ENCODE measurements around the gene PCDHB3.

DNA sequence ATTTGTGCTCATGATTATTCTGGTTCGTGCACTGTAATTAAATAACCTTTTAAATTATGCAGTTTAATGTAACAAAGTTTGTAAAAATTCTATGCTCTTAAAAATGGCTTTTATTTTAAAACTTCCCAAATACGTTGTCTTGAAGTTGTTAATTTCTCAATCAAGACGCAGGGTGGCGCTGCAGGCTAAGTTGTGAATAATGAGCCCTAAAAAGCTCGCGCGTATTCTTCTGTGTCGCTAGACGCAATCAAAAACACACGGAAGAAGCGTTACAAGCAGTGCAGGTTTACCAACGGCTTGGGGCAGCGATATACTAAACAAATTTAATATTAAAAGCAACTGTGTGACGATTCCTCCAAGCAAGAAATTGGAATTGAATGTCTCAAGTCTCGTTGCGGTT lies 21.3 kb downstream of the PCDHB3 start, which contains the start of gene PCDHB4:
- TF ChIP-seq, protein P1, sequence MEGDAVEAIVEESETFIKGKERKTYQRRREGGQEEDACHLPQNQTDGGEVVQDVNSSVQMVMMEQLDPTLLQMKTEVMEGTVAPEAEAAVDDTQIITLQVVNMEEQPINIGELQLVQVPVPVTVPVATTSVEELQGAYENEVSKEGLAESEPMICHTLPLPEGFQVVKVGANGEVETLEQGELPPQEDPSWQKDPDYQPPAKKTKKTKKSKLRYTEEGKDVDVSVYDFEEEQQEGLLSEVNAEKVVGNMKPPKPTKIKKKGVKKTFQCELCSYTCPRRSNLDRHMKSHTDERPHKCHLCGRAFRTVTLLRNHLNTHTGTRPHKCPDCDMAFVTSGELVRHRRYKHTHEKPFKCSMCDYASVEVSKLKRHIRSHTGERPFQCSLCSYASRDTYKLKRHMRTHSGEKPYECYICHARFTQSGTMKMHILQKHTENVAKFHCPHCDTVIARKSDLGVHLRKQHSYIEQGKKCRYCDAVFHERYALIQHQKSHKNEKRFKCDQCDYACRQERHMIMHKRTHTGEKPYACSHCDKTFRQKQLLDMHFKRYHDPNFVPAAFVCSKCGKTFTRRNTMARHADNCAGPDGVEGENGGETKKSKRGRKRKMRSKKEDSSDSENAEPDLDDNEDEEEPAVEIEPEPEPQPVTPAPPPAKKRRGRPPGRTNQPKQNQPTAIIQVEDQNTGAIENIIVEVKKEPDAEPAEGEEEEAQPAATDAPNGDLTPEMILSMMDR (IDR thresholded peaks at IDR 0.05) = peak in 2 of 6 experiments; percentile 7 to 17
- TF ChIP-seq POLR2A (IDR thresholded peaks at IDR 0.05) = no peak
